Measurements from ENCODE around the gene ZNF275.
"Not testable (repeated sequence)": the region's sequence is repeated elsewhere in the genome, so short reads cannot be mapped to it uniquely, and the experiment has no call there.

ZNF275 gene

DNA sequence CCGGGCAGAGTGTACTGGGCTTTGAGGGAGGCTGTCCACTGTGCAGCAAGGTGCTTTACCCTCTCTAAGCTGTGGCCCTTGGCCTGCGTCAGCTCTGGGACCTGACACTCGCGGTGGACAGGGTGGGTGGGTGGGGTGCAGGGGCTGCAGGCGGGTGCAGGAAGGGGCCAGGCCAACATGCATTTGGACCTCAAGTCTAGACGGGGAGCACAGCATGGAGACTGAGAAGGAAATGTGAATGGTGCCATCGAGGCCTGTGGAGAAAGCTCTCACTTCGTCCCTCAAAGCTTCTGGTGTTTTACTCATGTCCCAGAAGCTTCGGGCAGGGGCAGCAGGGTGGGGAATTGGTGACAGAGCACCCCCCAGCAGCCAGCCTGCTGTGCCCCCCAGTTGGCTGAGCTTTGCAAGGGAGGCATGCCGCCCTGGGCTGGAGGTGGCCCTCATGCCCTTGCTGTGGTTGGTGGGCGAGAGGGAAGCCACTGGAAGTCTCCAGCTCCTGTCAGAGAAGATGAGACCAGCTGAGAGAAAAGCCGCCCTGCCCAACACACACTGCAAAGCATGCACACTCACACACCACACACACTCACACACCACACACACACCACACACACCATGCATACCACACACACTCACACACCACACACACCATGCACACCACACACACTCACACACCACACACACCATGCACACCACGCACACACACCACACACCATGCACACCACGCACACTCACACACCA lies 54.9 kb downstream of the ZNF275 start:
- no peak for DNase-seq

DNA sequence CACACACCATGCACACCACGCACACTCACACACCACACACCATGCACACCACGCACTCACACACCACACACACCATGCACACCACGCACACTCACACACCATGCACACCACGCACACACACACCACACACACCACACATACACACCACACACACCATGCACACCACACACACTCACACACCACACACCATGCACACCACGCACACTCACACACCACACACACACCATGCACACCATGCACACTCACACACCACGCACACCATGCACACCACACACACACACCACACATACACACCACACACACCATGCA lies 55.5 kb downstream of the ZNF275 start:
- DNase-seq: not testable (repeated sequence)

DNA sequence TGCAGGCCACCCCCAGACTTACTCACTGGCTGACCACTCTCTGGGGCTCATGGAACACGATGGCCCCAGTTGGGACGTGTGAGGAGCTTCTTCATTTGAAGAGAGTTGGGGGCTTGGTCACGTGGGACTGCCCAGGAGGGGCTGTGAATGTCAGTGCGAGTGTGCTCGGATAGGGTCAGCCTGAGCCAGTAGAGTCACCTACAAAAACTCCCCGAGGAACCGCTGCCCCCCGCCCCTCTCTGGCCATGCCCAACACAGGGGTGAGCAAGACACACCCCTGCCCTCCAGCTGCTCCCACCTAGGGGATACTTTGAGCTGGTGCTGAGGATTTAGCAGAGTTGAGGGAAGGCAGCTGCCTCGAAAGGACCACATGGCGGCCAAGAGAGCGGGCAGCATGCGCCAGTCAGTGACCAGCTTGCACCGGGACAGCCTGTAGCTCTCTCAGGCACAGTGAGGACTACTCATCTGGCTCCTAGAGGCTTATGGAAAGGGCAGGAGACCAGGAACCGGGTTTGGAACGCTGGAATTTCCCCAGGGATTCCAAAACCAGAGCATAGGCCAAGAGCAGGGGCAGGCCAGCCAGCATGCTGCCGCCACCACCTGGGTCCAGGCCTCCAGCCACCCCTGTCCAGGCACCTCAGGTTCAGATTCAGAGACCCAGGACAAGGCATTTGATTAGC lies 58.8 kb downstream of the ZNF275 start:
- DNase-seq: no peak

DNA sequence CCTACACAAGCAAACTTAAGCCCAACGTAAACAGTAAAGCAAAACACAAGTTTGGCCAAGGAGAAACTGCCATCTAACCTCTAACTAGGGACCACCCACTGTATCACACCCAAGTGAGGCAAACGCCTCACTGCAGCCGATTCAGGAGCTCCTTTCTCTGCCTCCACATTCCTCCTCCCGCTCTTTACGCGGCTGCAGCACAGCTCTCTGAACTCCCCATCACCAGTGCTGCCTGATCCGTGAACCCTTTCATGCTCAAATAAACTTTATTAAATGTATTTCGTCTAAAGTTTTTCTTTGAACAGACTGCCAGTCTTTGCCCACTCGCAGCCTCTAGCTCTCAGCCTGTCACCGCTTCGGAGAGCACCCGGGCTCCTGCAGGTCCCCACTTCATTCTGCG lies 60.7 kb downstream of the ZNF275 start:
- no peak for DNase-seq

DNA sequence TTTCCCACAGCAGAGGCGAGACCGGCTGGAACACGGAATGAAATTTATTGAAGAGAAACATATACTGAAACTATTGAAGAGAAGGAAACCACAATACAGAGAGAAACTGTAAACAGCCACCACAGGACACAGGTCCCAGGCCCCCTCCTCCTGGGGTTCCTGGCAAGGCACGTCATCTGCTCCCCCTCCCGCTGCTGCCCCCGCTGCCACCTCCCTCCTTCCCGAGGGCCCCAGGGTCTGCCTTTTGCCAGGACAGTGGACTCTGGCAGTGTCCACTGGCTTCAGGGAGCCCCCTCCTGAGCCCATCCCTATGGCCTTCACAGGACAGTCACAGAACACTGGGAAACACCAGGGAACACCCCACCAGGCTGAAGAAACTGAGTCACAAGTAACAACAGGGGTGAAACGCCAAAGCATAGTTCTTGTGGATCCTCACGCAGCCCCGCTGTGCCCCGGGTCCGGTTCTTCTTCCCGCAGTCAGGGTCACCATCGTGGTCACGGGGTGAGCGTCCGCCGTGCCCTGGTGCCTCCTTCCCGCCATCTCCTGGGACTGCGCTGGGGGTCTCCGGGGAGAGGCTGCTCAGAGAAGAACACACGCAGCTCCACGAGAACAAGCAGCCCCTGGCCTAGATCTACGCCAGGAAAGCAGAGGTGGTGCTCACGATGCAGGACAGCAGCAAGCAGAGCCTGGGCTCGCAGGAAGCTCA lies 61.8 kb downstream of the ZNF275 start:
- DNase-seq: no peak

DNA sequence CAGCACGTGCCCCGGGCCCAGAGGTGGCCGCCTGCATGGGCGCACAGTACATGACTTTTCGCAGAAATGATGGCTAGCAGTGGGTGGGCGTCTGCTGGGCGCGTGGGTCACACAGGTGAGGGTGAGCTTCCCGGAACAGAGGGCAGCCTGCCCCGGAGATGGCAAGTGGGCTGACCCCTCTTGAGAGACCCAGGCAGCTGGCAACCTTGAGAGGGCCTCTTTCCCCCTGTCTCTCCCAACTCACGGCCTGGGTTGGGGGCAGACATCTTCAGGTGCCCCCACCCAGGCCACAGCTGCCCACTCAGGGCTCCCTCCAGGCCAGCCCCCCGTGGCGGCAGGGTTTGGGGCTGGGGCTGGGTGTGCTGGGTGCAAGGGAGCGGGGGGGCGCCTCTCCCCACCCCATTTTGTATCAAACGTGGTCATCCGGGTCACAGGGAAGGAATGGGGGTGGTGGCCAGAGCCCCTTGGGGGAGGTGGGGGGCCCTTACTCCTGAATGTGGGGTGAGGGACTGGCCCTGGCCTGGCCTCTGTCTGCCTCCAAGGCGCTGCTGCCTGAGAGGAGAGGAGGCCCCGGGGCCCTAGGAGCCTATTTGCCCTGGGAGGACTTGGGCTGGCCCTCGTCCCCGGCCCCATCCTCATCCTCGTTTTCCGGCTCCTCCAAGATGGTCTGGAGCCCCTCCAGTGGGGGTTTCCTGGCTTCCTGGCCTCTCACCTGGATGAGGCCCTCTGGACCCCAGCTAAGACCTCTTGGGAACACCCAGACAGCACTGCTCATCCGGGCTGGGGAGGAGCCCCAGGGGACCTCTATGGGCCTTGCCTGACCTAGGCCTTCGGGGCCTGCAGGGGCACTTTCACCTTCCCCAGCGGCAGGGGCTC lies 62.6 kb downstream of the ZNF275 start:
- no peak for DNase-seq

DNA sequence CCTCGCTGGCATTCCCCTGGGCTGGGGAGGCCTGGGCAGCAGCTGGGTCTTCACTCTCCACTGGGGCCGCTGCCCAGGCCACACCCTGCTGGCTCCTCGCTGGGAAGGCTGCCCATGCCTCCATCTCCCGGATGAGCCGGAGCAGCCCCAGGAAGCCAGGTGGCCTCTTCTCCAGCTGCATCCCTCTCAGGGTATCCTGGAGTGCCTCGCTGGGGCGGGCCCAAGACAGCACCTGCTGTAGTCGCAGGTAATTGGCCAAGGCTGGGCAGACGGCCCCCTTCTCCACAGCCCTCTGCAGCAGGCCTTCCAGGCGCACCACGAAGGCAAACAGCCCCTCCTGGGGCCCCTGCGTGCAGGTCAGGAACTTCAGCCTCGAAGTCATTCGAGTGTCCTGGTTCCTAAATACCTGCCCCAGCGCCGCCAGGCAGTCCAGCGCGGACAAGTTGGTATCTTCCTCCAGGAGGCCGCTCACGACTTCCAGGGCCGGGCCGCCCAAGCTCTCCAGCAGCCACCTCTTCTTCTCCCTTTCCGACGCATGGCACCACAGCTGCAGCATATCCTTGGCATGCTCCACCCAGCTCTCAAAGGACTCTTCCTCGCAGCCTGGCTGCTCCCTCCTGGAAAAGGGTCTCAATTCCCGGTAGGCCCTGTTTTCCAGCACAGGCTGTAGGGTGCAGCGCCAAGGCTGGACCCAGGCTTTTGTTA lies 63.5 kb downstream of the ZNF275 start:
- DNase-seq: no peak

DNA sequence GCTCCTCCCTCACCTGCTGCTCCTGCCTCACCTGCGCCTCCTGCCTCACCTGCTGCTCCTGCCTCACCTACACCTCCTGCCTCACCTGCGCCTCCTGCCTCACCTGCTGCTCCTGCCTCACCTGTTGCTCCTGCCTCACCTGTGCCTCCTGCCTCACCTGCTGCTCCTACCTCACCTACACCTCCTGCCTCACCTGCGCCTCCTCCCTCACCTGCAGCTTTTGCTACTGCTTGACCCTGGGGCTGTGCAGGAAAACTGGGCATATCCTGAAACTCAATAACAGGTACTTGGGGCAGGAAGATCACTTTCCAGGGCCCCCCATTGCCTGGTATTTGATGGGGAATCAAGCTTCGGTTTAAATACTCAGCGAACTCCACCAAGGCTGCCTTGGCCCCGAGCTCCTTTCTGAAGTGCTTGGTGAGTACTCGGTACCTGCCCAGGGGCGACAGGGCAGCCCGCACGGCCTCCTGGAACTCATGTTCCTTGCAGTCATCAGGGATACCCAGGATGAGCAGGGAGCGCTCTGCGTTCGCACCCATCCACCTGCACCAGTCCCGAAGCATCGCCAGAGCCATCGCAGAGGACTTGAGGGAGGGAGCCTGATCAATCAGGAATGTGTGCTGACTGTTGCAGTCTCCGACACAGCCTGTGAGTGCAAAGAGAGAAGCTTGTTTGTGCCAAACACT lies 64.5 kb downstream of the ZNF275 start:
- no peak for DNase-seq

DNA sequence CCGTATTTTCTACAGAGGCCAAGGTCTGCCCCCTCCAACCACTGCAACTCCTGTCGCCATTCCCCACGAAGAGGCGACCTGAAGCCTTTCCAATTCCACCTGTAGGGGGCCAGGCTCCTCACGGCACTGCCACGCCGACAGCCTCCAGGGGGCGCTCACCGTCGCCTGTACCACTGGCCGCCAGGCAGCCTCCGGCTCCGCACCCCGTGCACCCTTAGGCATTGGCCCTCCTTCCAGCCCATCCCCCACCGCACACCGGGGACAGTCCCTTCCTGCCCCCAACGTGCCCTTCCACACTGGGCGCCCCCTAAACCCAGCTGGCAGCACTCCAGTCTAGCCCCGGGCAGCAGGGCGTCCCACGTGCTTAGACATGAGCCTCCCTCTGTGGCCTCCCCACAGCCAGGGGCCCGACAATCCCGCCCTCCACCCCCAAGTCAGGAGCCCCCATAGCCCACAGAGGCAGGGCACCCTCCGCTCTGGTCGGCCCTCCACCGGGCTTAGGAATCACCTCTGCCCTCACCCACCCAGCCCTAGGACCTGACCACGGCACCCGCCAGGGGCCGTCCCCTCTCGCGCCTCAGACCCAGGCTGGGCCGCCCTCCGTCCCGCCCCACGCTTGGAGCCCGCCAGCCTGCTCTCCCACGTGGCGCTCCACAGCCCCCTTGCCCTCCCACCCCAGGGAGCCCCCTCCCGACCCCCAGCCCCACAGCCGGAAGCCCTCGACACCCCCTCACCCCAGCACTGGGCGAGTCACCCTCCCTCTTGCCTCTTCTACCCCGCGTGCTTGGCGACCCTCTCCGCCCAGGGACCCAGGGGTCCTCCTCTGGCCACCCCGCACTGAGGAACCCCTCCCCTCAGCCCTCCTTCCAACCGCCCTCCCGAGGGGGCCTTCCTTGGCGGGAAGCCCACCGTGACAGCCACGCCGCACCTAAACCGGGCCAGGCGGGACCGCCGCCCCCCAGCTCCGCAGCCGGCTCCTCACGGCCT lies 66.5 kb downstream of the ZNF275 start:
- DNase-seq: peak; percentile 53 to 69

DNA sequence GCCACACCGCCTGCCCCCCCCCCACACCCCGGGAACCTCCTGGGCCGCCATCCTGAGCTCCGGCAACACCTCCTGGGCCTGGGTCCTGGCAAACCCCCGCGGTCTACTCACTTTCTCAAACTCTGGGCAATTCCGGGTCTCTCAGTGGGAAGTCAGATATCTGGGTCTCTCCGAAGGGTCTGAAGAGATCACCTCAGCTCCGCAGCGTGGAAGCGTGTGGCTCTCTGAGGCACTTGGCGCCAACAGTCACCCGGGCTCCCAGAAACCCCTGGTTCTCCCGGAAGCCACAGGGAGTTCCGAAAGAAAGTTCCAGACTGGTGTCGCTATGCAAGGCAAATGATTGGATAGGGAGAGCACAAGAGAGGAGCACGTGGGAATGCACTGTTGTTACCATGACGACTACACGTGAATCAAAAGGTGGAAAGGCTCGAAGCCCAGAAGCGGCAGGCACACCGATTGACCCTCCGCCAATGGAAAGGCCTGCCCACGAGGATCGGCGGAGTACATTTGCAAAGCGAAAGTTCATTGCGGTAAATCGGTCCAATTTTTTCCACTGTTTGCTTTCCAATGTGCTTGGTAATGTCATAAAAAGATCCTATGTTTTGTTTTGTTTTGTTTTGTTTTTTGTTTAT lies 67.3 kb downstream of the ZNF275 start, which contains the start of gene PNMA6E:
Gene PNMA6E, minus strand, starts transcription at position 218 of the 632 bp plus-strand sequence. CDS start 2,501 bp downstream, outside the sequence.
- no peak for DNase-seq
